B cell (primary cell): ENCODE data around the gene SLC26A1. TPM values are rescaled to one million over a fixed set of nuclear protein-coding genes. Genes with fewer than 3 reads are reported as not detected.

Source experiments
- ATAC-seq: fragments of 200-7000 bp; cut with Tn5 transposase; one replicate; pipeline ENCODE4 v1.10.0; 2021; ENCODE audit warnings: low read depth, mild to moderate bottlenecking, moderate number of reproducible peaks, moderate library complexity
- CTCF ChIA-PET: fragments of 350-600 bp; sonication (Branson Sonifier 250); formaldehyde crosslinking; loops from one replicate; lab custom pipeline; 2021; ENCODE audit warnings: antibody characterized with exemption, inconsistent platforms; lab: Charles Lee
- POLR2A ChIA-PET: fragments of 350-600 bp; sonication (Branson Sonifier 250); formaldehyde crosslinking; loops from one replicate; lab custom pipeline; 2021; ENCODE audit warnings: antibody characterized with exemption; lab: Charles Lee
- DNase-seq: peaks from one replicate; pipeline ENCODE4 v3.0.0; 2013
- H2AFZ ChIP-seq: 2 replicates; pipeline ENCODE4 v1.6.1; 2012; ENCODE audit warnings: mild to moderate bottlenecking, low read depth, low read length; ENCODE audit not compliant: insufficient read depth, poor library complexity, severe bottlenecking
- H3K27ac ChIP-seq, 2 donors: 1 replicate in 1 of 2; 2 replicates in 1 of 2; pipeline ENCODE4 v1.5.1; 2012 to 2013; ENCODE audit warnings: low read length in 2 of 2, mild to moderate bottlenecking in 2 of 2, moderate library complexity in 1 of 2
- H3K27me3 ChIP-seq, 4 experiments: fragments of 200-600 bp in 1 of 4; sonication (generic) in 1 of 4; replicated peaks in 1 of 4; 1 replicate in 2 of 4; 2 replicates in 2 of 4; pipeline versions ENCODE4 v1.6.1 to v1.7.0; 2013 to 2016; ENCODE audit warnings: low read length in 3 of 4, mild to moderate bottlenecking in 2 of 4, mixed read lengths in 1 of 4, moderate library complexity in 1 of 4; ENCODE audit not compliant: insufficient read depth in 4 of 4, control insufficient read depth in 3 of 4; ENCODE audit errors: control extremely low read depth in 1 of 4
- H3K36me3 ChIP-seq, 2 experiments: replicated peaks in 1 of 2; 1 replicate in 1 of 2; 2 replicates in 1 of 2; pipeline versions ENCODE4 v1.6.1 to v1.7.1; 2013; ENCODE audit warnings: low read length in 1 of 2; ENCODE audit not compliant: insufficient read depth in 2 of 2, control insufficient read depth in 1 of 2; ENCODE audit errors: control extremely low read depth in 1 of 2, extremely low read depth in 1 of 2
- H3K4me1 ChIP-seq, 2 donors: fragments of 200-600 bp in 1 of 2; sonication (generic) in 1 of 2; 1 replicate in 1 of 2; 2 replicates in 1 of 2; pipeline versions ENCODE4 v1.5.1 to v1.6.1; 2013 to 2017; ENCODE audit warnings: low read length in 2 of 2; ENCODE audit not compliant: control insufficient read depth in 2 of 2, insufficient read depth in 2 of 2
- H3K4me2 ChIP-seq: replicated peaks from 2 replicates; pipeline ENCODE3; 2012; ENCODE audit warnings: mild to moderate bottlenecking, low read depth, low read length; ENCODE audit not compliant: poor library complexity, severe bottlenecking
- H3K4me3 ChIP-seq, 5 experiments: fragments of 200-600 bp in 1 of 5; sonication (generic) in 1 of 5; 1 replicate in 3 of 5; 2 replicates in 2 of 5; pipeline versions ENCODE4 v1.5.1 to v1.7.0; 2011 to 2016; ENCODE audit warnings: low read length in 4 of 5, mild to moderate bottlenecking in 4 of 5, low read depth in 2 of 5, control low read depth in 1 of 5, moderate library complexity in 1 of 5; ENCODE audit not compliant: insufficient read depth in 1 of 5; ENCODE audit errors: control extremely low read depth in 1 of 5, extremely low read depth in 1 of 5
- H3K79me2 ChIP-seq: fragments of 200-600 bp; sonication (generic); one replicate; pipeline ENCODE4 v1.6.0; 2016; ENCODE audit warnings: low read length; ENCODE audit not compliant: control insufficient read depth, insufficient read depth
- H3K9ac ChIP-seq: fragments of 200-600 bp; sonication (generic); 2 replicates; pipeline ENCODE4 v1.6.1; 2017; ENCODE audit warnings: mild to moderate bottlenecking, low read length, moderate library complexity
- H3K9me3 ChIP-seq, 3 donors: one replicate each; pipeline versions ENCODE4 v1.6.1 to v1.7.1; 2013; ENCODE audit warnings: low read length in 2 of 3; ENCODE audit not compliant: control insufficient read depth in 2 of 3, insufficient read depth in 1 of 3; ENCODE audit errors: control extremely low read depth in 1 of 3
- H4K20me1 ChIP-seq: 2 replicates; pipeline ENCODE4 v1.6.0; 2012; ENCODE audit warnings: mild to moderate bottlenecking, low read length; ENCODE audit not compliant: insufficient read depth, control insufficient read depth, poor library complexity, severe bottlenecking
- H3K27ac Mint-ChIP-seq: one replicate; pipeline ENCODE4 v1.8.0; 2021; ENCODE audit warnings: mixed read lengths
- H3K27me3 Mint-ChIP-seq: one replicate; pipeline ENCODE4 v1.8.0; 2021; ENCODE audit warnings: mixed read lengths
- H3K4me1 Mint-ChIP-seq: one replicate; pipeline ENCODE4 v1.8.0; 2021; ENCODE audit warnings: mixed read lengths
- H3K4me3 Mint-ChIP-seq: one replicate; pipeline ENCODE4 v1.8.0; 2021; ENCODE audit warnings: mixed read lengths
- H3K9me3 Mint-ChIP-seq: one replicate; pipeline ENCODE4 v1.8.0; 2022; ENCODE audit warnings: mixed read lengths; ENCODE audit not compliant: insufficient read depth
- CTCF ChIP-seq: fragments of 200-600 bp; IDR thresholded peaks from one replicate; pipeline ENCODE4 v1.8.0; 2022; ENCODE audit warnings: antibody characterized with exemption, mild to moderate bottlenecking
- EZH2 ChIP-seq: IDR thresholded peaks from 2 replicates; pipeline ENCODE4 v1.6.1; 2012; ENCODE audit warnings: borderline replicate concordance, low read depth, mild to moderate bottlenecking, moderate library complexity, low read length; ENCODE audit not compliant: insufficient read depth, poor library complexity, severe bottlenecking
- WGBS: methylation state at CpG from one replicate; pipeline ENCODE4 v1.1.5; 2013; ENCODE audit warnings: missing lambda C conversion rate; ENCODE audit not compliant: insufficient coverage; 5-methylcytosine and 5-hydroxymethylcytosine counted together
- intact Hi-C: fragments of 100-400 bp; cut with micrococcal nuclease; formaldehyde crosslinking; loops from one replicate; pipeline ENCODE4 v1.10.0; 2022
- polyA plus RNA-seq: library from polyadenylated mRNA; depleted of rRNA; stranded (reverse); fragments of >200 nt; gene quantifications from 2 replicates; pipeline ENCODE4 v1.2.3, GENCODE V29; 2012
- total RNA-seq, 2 donors: library from RNA; stranded (reverse); fragments of 120-200 nt in 1 of 2; gene quantifications; 1 replicate in 1 of 2; 2 replicates in 1 of 2; pipeline versions ENCODE4 v1.2.3 to v1.2.4, GENCODE V29; 2013 to 2022

The SLC26A1 gene
- total and polyA plus RNA-seq, 2 donors (not counting 1 experiment from before 2014, with no cell fraction given): 0.03 to 1.1 TPM

GRCh38 chr4:957581-958313, 35.5 kb downstream of the SLC26A1 start:
- TF ChIP-seq EZH2 (no peak), CTCF (no peak)
- Histone ChIP-seq H3K4me2 (no peak overlapping the region), H2AFZ (no peak overlapping the region), H3K36me3 (peaks cover 0 to 20% of the 10 kb centered on the region in 2 experiments), H3K9ac (no peak overlapping the region), H3K4me3 (no peak overlapping the region), H3K9me3 (peaks cover 0 to 5% (median 0%) of the 10 kb centered on the region in 3 donors), H4K20me1 (no peaks in the 10 kb centered on the region), H3K4me1 (no peaks in the 10 kb centered on the region), H3K79me2 (no peaks in the 10 kb centered on the region), H3K27ac (no peak overlapping the region), H3K27me3 (no peaks in the 10 kb centered on the region)
- H3K9me3 Mint-ChIP-seq: no peaks in the 10 kb centered on the region
- ATAC-seq: no peak
- no peak overlapping the region for H3K4me3 Mint-ChIP-seq
- no peaks in the 10 kb centered on the region for H3K27me3 Mint-ChIP-seq
- H3K27ac Mint-ChIP-seq: no peak overlapping the region
- H3K4me1 Mint-ChIP-seq: peaks cover 1% of the 10 kb centered on the region
- POLR2A ChIA-PET: no interaction called here
- intact Hi-C loops: no loop called here
- no peak for DNase-seq
- 97% methylated on average over 45 of the region's 45 CpGs for WGBS
- CTCF ChIA-PET: no interaction called here

GRCh38 chr4:957231-957580, 36.0 kb downstream of the SLC26A1 start:
- no peaks in the 10 kb centered on the region for H3K9me3 Mint-ChIP-seq
- H3K4me2 ChIP-seq: no peak overlapping the region
- no peaks in the 10 kb centered on the region for H3K27me3 ChIP-seq
- H2AFZ ChIP-seq: no peak overlapping the region
- H3K4me1 ChIP-seq: no peaks in the 10 kb centered on the region
- DNase-seq: no peak
- H3K4me1 Mint-ChIP-seq: peaks cover 1% of the 10 kb centered on the region
- H3K9ac ChIP-seq: no peak overlapping the region
- no peak for ATAC-seq
- ChIA-PET CTCF (no interaction called here), POLR2A (no interaction called here)
- H3K27ac Mint-ChIP-seq: no peak overlapping the region
- H4K20me1 ChIP-seq: no peaks in the 10 kb centered on the region
- no peak overlapping the region for H3K27ac ChIP-seq
- no peaks in the 10 kb centered on the region for H3K27me3 Mint-ChIP-seq
- no peaks in the 10 kb centered on the region for H3K79me2 ChIP-seq
- 87% methylated on average over 8 of the region's 8 CpGs for WGBS
- no peak overlapping the region for H3K4me3 Mint-ChIP-seq
- H3K36me3 ChIP-seq: peaks cover 0 to 23% of the 10 kb centered on the region in 2 experiments
- TF ChIP-seq CTCF (no peak), EZH2 (no peak)
- H3K9me3 ChIP-seq: peaks cover 0 to 5% (median 0%) of the 10 kb centered on the region in 3 donors
- H3K4me3 ChIP-seq: no peak overlapping the region
- intact Hi-C loops: no loop called here
